Stimulated activated CD4-positive, alpha-beta T cell treated with anti-CD3 and anti-CD28 coated beads, Interleukin-2, amount 100 ng/mL, for 24 hours (primary cell): ENCODE measurements around the gene DUSP5.
"Not testable (repeated sequence)": the region's sequence is repeated elsewhere in the genome, so short reads cannot be mapped to it uniquely, and the experiment has no call there.

Experiments
- DNase-seq, 2 donors: peaks; one replicate each; pipeline ENCODE4 v3.0.0-alpha.2; 2020

Gene DUSP5

DNA sequence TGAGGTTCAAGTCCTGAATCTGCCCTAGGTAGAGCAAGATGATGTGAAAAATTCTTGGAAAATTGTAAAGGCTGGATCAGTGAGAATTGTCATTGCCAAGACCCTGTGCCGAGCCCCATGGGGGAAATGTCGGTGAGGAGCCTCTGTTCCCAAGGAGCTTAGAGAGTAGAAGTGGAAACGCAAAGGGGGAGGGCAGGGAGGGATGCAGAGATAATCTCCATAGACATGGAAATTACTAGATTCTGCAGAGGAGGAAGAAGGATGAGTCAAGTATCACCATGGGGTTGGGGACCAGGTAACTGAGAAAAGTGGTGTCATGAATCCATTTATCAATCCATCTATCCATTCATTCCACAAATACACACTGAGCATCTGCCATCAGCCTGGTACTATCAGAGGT is 26.0 kb downstream of the DUSP5 start:
- DNase-seq = no peak

DNA sequence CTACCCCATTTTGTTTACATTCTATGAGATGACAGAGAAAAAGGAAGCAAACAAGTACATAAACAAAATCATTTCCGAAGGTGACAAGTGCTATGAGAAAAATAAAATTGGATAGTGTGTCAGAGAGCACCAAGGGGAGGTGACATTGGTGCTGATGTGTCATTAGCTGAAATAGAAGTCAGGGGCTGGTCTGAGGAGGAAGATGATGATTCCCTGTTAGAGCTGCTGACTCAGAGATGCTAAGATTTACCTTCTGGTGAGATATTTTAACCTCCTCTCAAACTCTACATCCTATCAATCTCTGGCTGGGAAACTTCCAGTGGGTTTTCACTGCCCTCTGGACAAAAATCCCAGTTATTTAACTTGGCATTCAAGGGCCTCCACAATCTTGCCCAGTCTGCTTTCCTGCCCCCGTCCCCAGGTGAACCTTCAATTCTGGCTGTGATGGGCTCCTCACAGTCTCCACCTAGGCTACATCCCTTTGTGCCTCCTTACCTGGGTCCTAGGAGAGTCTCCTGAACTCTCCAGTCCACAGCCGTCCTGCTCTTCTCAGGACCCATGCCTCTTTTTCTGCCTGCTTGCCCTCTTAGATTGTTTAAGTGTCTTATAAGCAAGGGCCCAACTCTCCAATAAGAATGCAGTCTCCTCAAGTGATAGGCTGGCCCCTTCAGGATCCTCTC is 26.6 kb downstream of the DUSP5 start:
- no peak for DNase-seq

DNA sequence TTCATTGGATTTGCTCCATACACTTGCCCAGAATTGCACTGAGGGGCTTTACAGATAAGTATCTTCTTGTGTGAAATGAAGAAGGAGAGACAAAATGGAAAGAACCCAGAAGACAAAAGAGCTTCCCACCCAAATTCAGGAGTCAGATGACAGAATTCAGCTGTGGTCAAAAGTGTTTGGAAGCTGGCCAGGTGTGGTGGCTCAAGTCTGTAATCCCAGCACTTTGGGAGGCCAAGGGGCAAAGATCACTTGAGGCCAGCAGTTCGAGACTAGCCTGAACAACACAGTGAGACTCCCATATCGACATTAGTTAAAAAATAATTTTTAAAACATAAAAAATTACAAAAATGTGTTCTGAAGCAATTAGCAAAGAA is 27.1 kb downstream of the DUSP5 start:
- no peak for DNase-seq

DNA sequence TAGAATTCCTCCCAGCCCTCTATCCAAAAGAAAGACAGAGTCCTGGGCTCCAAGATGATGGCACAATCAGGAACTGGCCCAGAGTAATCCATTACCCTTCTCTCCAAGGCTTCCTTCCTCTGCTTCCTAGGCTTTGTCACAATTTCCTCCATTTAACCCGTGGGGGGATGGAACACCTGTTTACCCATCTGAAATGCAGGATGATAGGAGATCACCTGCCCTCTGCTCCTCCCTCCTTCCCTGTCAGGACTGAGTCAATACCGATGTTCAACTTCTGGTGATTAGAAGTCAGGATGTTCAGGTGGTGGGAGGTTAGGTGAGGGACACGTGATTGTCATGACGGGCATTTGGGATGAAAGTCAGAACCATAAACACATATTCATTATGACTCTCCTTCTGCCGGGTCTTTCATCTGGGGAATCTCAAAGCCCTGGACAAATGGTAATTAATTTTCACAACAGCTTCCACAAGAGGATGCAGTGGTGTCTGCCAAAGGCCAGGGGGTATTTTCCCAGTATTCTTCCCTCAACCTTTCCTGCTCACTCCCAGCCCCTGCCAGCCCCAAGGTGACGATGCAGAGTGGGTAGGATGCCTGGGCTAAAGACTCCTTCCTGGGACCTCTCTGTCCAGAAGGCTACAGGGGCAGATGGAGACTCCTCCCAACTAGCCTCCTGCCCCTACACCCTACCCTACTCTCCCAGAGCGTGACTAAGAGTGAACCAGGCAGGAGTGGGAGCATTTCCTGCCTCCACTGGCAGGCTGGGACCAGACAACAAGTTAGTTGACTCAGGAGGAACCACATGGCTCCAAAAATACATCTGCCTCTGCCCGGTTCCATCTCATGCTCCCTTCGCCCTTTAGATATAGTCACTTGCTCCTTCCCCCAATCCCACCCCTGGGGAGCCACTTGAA is 27.9 kb downstream of the DUSP5 start:
- DNase-seq = no peak

DNA sequence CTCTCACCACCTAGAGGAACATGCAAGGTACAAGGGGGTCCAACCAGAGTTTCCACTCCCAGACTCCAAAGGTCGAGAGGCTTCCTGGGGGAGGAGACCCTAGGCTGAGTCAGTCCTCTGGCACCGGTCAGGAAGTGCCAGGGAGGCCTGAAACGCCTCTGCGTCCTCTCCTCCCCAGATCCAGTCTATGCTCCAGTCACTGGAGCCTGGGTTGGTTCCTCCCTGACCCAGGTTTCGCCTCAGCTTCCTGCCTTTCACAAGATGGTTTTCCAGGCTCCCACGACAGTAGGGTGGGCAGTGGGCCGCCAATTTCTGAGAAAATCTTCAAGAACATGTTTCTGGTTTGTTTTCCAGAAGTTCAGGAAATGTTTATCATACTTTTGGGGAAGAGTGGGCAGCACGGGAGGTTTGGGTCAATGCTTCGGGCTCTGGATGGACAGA is 30.0 kb downstream of the DUSP5 start:
- DNase-seq = no peak

DNA sequence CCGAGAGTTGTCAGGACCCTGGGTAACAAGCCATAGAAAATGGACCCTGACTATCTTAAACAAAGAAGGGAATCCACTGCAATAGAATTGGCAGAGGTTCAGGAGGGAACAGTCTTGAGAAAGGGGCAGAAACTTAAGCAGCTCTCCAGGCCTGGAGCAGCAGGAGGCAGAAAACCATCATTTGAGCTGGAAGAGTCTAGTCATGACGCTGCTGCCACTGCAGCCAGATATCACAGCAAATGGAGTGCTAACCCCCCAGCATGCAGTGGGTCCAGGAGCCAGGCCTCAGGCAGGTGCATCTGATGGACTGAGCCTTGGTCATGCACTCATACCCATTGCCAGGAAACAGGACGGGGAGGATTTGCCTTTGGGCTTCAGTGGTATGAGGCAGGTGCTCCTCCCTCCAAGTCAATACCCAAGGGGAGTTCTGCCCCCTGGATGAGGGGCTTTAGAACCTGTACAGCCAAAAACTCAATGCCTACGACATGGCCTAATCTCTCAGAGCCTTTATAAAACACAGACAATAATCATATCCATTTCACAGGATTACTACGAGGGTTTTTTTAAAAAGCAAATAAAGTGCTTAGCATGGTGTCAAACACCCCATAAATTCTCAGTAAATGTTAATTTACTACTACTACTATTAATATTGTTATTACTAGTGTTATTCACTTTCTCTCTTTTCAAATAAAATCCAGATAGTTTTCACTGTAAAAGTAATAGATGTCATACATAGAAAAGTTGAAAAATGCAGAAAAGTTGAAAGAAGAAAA is 30.7 kb downstream of the DUSP5 start:
- DNase-seq = no peak

DNA sequence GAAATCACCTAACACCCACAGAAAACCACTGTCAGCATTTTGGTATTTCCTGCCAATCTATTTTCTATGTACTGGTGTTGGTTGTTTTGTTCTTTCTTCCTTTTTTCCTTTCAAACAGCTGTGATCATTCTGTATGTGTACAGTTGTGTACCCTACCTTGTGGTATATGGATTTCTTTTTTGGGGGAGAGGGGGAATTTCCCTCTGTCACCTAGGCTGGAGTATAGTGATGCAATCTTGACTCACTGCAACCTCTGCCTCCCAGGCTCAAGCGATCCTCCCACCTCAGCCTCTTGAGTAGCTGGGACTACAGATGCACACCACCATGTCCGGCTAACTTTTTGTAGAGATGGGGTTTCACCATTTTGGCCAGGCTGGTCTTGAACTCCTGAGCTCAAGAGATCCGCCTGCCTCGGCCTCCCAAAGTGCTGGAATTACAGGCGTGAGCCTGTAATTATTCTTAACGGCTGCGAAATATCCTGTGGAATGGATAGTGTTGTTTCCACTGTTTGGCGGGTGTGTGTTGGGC is 31.4 kb downstream of the DUSP5 start:
- DNase-seq = peak; percentile 31 to 43

DNA sequence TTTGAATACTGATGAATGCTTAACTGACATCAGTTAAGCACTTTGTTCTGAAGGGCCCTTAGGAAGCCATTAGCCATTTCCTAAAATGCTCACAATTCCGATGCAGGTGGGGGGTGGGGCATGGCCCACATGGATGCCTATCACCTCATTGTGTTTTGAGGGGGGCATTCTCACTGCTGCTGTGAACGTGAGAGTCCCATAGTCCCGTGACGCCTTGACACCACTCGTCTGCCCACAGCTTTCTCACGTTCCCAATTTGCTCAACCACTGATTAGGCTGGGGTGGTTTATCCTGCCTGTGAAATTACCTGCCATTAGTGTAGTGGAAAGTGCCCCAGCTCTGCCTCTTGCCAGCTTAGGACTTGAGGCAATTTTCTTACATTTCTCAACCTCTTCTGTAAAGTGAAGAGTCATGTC is 31.9 kb downstream of the DUSP5 start:
- DNase-seq = peak; percentile 32 to 48

DNA sequence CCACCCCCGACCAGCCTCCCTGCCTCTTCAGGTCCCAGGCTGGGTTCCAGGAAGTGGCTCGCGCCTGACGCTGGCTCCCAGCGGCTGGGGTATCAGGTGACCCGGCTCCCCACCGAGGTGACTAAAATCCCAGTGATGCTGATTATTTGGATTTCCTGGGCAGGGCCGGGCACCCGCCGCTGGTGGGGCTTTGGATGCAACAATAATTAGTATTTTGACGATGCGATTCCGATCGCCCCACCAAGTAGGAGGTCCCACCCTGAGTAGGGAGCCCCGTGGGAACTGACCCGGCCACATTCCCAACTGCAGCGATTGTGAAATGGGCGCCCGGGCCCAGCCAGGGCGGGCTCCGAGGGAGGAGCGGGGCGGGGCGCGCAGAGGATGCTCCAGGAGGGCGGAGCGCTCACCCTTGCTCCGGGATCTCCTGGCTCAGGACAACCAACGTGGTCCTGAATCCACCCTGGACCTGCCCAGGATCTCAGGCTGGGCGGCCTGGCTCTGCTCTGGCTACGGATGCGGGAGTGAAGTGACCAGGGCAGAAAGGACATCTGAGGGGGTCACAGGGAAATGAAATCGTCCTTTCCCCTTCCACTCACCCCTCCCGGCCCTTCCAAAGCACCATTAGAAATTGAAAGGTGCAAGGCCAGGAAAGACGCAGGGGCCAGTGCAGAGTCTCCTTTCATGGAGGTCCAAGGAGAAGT is 32.6 kb downstream of the DUSP5 start:
- peak in 1 of 2 donors; percentile 28 for DNase-seq

DNA sequence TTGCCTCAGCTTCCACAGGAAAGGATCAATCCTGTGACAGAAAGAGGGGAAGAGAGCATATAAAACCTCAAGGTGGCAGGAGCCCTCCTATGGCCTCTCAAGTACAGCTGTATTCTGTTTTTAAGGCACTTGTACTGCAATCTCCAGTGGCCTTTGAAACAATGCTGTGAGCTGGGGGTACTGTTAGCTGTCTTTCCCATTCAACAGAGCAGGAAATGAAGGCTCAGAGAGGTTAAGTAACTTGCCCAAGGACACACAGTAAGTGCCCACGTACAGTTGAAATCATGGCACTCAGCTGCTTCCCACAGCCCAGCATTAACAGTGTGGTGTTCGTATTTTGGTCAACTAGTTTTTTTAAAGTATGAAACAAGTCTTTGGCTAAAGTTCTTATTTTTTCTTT is 34.0 kb downstream of the DUSP5 start:
- no peak for DNase-seq

DNA sequence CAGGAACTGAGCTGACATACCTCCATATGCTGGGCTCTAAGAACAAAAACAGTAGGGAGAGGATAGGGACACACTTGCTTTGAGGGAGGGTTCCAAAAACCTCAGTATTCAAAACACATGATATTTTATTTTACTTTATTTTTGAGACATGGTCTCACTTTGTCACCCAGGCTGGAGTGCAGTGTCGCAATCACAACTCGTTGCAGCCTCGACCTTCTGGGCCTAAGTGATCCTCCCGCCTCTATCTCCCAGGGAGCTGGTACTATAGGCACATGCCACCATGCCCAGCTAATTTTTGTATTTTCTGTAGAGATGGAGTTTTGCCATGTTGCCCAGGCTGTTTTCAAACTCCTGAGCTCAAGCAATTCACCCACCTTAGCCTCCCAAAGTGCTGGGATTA is 34.9 kb downstream of the DUSP5 start:
- not testable (repeated sequence) for DNase-seq

DNA sequence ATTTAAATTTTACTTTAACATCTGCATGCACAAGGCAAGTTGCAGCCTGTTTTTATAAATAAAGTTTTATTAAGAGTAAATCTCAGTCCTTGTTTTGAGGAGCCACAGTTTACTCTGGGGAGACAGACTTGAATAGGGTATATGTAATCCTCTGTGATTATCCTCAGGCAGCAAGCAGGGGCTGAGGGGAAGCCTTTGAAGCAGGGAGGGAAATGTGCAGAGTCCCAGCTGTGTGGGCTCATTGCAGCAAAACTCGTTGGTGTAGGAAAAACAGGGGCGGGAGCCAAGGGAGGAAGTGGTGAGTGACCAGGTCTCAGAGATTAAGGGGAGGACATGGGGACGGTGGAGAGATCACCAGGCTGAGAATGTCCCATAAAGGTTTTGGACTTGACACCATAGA is 35.4 kb downstream of the DUSP5 start:
- DNase-seq = no peak

DNA sequence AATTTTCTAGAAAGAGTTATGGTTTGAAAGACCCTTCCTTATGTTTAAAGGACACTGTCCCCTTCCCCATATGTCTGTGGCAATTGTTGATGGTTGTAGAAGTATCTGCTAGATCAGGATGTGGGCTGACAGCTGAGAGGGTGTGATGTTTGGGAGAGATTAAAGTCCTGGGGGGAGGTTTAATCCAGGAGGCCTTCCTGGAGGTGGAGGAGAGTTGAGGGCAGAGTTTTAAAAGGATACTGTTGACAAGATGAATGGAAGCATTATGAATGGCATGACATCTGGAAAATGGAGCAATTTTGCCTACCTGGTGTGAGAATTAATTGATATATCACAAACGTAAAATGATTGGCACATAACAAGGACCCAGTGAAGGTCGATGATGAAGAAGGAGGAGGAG is 36.9 kb downstream of the DUSP5 start:
- DNase-seq = no peak

DNA sequence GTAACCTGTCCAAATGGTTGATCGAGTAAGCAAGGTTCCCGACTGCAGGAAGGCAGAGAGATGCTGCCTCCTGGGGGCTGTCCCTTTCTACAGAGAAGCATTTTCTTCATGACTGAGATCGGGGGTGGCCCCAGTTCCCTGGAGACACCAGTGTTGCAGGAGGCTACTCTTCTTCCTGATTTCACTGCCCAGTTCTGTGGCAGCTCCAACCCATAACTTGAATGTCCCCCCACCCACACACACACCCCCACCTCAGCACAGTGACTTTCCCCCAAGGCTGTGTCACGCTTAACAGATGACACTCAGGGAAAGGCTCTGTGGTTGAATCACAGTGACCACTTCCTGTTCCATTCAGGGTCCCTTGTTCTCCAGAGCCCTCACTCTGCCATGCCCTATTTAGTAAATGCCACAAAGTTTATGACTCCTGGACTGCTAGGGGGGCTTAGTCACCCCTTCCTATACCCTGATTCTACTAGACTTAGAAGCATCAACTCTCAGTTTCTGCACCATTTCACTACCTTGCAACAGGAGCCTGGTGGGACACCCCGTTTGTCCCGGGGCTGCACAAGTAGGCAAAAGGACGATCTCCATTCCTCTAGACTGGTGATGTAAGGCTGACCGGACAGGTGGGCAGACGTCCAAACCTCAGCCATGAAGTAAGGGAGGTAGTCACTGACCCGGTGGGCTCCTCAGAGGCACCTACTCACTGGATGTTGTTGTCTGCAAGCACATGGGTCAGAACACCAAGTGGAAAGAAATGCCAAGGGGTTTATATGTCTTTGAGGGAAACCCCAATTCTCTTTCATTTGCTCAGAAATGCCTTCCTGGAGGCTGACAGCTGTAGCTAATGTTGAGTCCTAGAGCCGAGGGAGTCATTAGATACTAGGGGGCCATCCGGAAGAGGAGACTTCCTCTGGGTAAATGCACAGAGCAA is 38.5 kb downstream of the DUSP5 start:
- peak; percentile 71 to 78 for DNase-seq

DNA sequence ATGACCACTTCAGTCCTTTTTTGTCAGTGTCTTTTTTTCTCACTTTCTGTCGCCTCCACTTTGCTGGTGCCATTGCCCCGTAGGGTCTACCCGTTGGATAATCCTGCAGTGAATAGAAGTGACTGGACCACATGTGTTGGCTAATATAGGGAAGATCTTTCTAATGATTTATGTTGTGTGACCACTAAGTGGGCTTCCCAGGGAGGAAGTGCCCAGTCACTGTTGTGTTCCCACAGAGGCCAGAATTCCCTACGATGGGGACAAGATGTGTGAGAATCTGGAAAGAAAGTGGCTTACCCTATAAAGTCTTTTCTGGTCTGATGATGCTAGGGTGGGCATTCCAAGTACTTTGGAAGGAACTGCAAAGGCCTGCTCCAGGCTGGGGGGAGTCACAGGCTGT is 41.4 kb downstream of the DUSP5 start:
- no peak for DNase-seq

DNA sequence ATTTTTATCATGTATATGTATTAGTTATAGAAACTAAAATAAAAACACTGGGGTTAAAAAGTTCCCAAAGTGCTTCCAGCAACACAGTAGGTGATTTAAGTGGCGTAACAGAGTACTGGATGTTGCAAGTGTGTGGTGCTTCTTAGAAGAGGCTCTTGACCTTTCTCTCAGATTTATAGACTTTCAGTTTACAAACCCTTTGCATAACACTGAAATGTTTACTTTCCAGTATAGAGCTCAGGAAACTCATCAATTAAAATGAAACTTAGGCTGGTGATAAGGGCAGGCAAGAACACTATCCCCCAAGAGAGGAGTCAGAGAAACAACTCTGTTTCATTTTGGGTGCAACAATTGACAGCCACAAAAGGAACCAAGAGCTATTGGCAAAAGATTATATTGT is 42.3 kb downstream of the DUSP5 start:
- DNase-seq = no peak

DNA sequence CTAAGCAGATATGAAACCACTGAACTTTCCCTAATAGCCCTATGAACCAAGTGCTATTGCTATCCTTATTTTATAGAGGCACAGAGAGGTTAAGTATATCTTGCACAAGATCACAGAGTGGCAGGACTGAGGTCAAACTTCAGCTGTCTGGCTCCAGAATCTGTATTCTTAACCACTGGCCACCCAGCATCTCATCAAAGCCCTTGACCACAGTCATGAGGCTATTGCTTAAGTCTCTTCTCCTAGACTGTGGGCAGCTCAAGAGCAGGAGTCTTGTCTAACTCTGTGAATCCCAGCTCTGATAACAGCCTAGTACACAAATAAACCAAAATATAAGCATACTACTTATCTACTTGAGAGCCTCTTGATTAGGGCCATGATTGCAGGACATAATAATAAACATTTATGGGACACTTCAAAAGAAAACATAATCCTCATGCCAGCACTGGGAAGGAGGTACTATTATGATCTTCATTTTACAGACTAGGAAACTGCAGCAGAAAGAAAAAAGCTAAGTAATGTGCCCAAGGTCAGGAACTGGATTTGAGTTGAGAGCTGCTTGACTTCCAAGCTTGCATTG is 47.3 kb downstream of the DUSP5 start:
- DNase-seq = no peak

DNA sequence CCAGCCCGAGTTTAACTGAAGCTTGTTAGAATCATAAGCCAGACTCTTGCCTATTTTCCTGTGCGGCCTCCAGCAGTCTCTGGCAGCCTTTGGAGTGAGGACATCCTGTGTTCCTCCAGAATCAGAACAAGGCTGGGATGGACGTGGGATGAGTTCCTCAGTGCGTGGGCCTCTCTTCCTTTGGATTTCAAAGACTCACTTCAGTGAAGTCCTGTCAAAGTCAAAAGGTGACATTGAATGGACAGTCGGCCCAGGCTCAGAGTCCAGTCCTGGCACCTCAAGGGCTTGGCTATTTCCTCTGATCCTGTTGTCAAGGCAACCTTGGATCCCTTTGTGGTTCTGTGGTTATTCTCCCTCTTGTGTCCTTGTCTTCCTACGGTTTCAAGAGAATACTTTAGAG is 48.4 kb downstream of the DUSP5 start:
- no peak for DNase-seq

DNA sequence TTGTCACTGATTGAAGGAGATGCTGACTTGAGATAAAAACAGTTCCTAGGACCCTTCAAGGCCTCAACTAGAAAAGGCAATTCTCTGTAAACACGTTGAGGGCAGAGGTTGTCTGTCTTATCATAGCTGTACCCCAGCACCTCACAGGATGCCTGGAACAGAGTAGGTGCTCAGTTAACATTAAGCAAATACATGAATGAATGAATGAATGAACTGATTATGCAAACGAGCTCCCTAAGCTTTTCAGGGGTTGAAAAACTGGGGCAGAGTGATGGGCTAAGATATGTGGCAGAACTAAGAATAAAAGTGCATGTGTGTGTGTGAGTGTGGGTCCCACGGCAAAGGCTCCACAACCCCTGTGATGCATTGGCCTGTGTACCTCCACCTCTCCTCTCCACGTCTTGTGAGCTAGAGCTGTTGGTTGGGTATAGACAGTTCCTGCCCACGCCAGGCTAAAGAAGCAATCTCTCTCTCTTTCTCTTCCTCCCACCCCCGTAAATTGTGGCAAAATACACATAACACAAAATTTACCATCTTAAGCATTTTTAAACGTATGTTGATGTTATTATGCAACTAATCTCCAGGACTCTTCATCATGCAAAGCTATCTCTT is 48.9 kb downstream of the DUSP5 start:
- no peak for DNase-seq

DNA sequence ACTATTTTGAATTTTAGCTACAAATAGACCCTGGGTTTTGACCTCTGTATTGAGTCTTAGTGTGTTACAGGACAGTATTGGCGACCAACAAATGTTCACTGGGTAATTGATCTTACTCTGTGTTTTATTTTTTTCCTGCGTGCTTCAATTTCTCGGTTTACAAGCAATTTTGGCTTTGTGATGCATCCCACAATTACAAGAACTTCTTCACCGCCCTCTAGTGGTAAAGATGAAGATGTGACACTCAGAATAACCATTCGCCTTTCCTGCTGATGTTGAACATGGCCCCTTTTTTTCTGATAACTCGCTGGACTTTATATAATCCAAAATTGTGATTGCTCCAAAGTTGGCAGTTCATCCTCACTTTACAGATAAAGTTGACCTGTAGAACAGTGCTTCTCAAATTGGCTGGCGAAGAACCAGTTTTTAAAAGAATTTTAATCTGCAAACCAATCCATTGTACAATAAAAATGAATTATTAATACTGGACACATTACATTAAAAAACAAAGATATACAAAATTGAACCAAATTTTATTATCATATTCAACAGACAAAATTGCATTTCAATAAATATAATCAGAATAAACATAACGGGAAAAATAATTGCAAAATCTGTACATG is 49.5 kb downstream of the DUSP5 start:
- DNase-seq = no peak
